Small intestine (tissue), 7 donors: ENCODE data around the gene EIF1B. TPM values are rescaled to one million over a fixed set of nuclear protein-coding genes. Genes with fewer than 3 reads are reported as not detected.
A peak's percentile ranks its signal among the peaks of the same experiment; 100 is the strongest.

Source experiments
- DNase-seq, 2 donors: peaks; one replicate each; pipeline versions ENCODE4 v3.0.0 to v3.0.0-alpha.2; 2013
- FAIRE-seq: peaks from 2 replicates; lab custom pipeline; 2012; peaks lifted over from hg19 to GRCh38; lab: Jason Lieb, UNC
- H3K27ac ChIP-seq, 3 donors: one replicate each; pipeline ENCODE4 v1.5.1; 2013; ENCODE audit warnings: low read length in 2 of 3, mild to moderate bottlenecking in 2 of 3, control low read depth in 1 of 3, inconsistent platforms in 1 of 3, low read depth in 1 of 3, moderate library complexity in 1 of 3
- H3K27me3 ChIP-seq, 3 donors: one replicate each; pipeline ENCODE4 v1.6.1; 2013; ENCODE audit warnings: low read length in 3 of 3, inconsistent platforms in 1 of 3; ENCODE audit not compliant: control insufficient read depth in 3 of 3, insufficient read depth in 3 of 3
- H3K36me3 ChIP-seq, 3 donors: one replicate each; pipeline ENCODE4 v1.6.1; 2013; ENCODE audit warnings: low read length in 3 of 3, inconsistent platforms in 1 of 3, low read depth in 1 of 3, mild to moderate bottlenecking in 1 of 3, moderate library complexity in 1 of 3; ENCODE audit not compliant: control insufficient read depth in 3 of 3, insufficient read depth in 2 of 3
- H3K4me1 ChIP-seq, 3 donors: one replicate each; pipeline ENCODE4 v1.6.1; 2013; ENCODE audit warnings: low read length in 2 of 3, inconsistent platforms in 1 of 3, low read depth in 1 of 3, mild to moderate bottlenecking in 1 of 3, moderate library complexity in 1 of 3; ENCODE audit not compliant: control insufficient read depth in 3 of 3, insufficient read depth in 2 of 3
- H3K4me3 ChIP-seq, 3 donors: one replicate each; pipeline ENCODE4 v1.5.1; 2013; ENCODE audit warnings: low read length in 3 of 3, control low read depth in 1 of 3, inconsistent platforms in 1 of 3, low read depth in 1 of 3, mild to moderate bottlenecking in 1 of 3, moderate library complexity in 1 of 3
- H3K9me3 ChIP-seq, 2 donors: one replicate each; pipeline ENCODE4 v1.6.1; 2013; ENCODE audit warnings: low read depth in 1 of 2, low read length in 1 of 2; ENCODE audit not compliant: control insufficient read depth in 2 of 2, insufficient read depth in 1 of 2
- WGBS, 3 donors: extraction: QIAGEN DNeasy Blood & Tissue Kit; methylation state at CpG; one replicate each; pipeline ENCODE4 v1.1.7; 2013; 5-methylcytosine and 5-hydroxymethylcytosine counted together
- polyA plus RNA-seq, 4 donors: library from polyadenylated mRNA; stranded (reverse) in 3 of 4; unstranded in 1 of 4; fragments of 200-250 nt in 3 of 4; fragments of 120-200 nt in 1 of 4; gene quantifications; one replicate each; pipeline versions ENCODE4 v1.2.1 to v1.2.3, GENCODE V29; 2013
- donor health status: healthy with polysubstance abuse.
- donor health status: control.
- donor health status: control.
- donor health status: Bipolar disorder and iron deficiency.
- donor health status: healthy.

The EIF1B gene
- polyA plus RNA-seq, 4 donors, result 56.1 to 118 (median 94.2) TPM

GRCh38 chr3:40310705-40311104 lies 1.2 kb downstream of the EIF1B start:
- H3K27ac ChIP-seq, result peak overlapping the region in 1 of 3 donors; percentile 94
- no peaks in the 10 kb centered on the region for H3K27me3 ChIP-seq
- peaks cover 6 to 11% (median 6%) of the 10 kb centered on the region in 3 donors for H3K4me1 ChIP-seq
- H3K36me3 ChIP-seq, result peaks cover 5 to 9% (median 6%) of the 10 kb centered on the region in 3 donors
- DNase-seq (peak in 1 of 2 donors; percentile 35), FAIRE-seq (no peak)
- peak overlapping the region; percentile 39 to 86 (median 76) for H3K4me3 ChIP-seq
- 5 to 14% (median 9%) methylated on average over 6 of the region's 6 CpGs for WGBS, 3 donors
- no peaks in the 10 kb centered on the region for H3K9me3 ChIP-seq

GRCh38 chr3:40312661-40313226 lies 3.2 kb downstream of the EIF1B start:
- WGBS, 3 donors, result 91 to 94% (median 91%) methylated on average over 2 of the region's 2 CpGs
- peaks cover 6 to 11% (median 6%) of the 10 kb centered on the region in 3 donors for H3K4me1 ChIP-seq
- no peak overlapping the region for H3K4me3 ChIP-seq
- H3K9me3 ChIP-seq, result no peaks in the 10 kb centered on the region
- DNase-seq (peak; percentile 10 to 41), FAIRE-seq (no peak)
- peak overlapping the region in 2 of 3 donors; percentile 15 for H3K27ac ChIP-seq
- H3K36me3 ChIP-seq, result peaks cover 5 to 9% (median 6%) of the 10 kb centered on the region in 3 donors
- no peaks in the 10 kb centered on the region for H3K27me3 ChIP-seq

GRCh38 chr3:40313975-40314860 lies 4.7 kb downstream of the EIF1B start:
- no peaks in the 10 kb centered on the region for H3K9me3 ChIP-seq
- peaks cover 5 to 9% (median 6%) of the 10 kb centered on the region in 3 donors for H3K36me3 ChIP-seq
- WGBS, 3 donors, result 57 to 64% (median 58%) methylated on average over 8 of the region's 8 CpGs
- DNase-seq (peak; percentile 71 to 81), FAIRE-seq (no peak)
- H3K27ac ChIP-seq, result peak overlapping the region in 2 of 3 donors; percentile 3 to 65
- peaks cover 5 to 6% (median 6%) of the 10 kb centered on the region in 3 donors for H3K4me1 ChIP-seq
- H3K4me3 ChIP-seq, result no peak overlapping the region
- no peaks in the 10 kb centered on the region for H3K27me3 ChIP-seq

- no peaks in the 10 kb centered on the region for H3K27me3 ChIP-seq
- no peak overlapping the region for H3K27ac ChIP-seq
- FAIRE-seq (no peak), DNase-seq (peak; percentile 58 to 69)
- peaks cover 3 to 5% (median 5%) of the 10 kb centered on the region in 3 donors for H3K4me1 ChIP-seq
- no peaks in the 10 kb centered on the region for H3K9me3 ChIP-seq
- WGBS, 3 donors, result 17 to 26% (median 20%) methylated on average over 6 of the region's 6 CpGs
- H3K4me3 ChIP-seq, result no peak overlapping the region
- peaks cover 5 to 7% (median 6%) of the 10 kb centered on the region in 3 donors for H3K36me3 ChIP-seq
These were observed 7.8 kb downstream of the EIF1B start for GRCh38 chr3:40317061-40317855.

GRCh38 chr3:40321818-40322217 lies 12.3 kb downstream of the EIF1B start:
- Histone ChIP-seq H3K27ac (no peak overlapping the region), H3K9me3 (no peaks in the 10 kb centered on the region), H3K36me3 (no peaks in the 10 kb centered on the region), H3K4me3 (no peak overlapping the region), H3K4me1 (no peaks in the 10 kb centered on the region), H3K27me3 (no peaks in the 10 kb centered on the region)
- DNase-seq (no peak), FAIRE-seq (no peak)
- 78 to 83% (median 81%) methylated on average over 2 of the region's 2 CpGs for WGBS, 3 donors

GRCh38 chr3:40323946-40324345 lies 14.4 kb downstream of the EIF1B start:
- Histone ChIP-seq H3K9me3 (no peaks in the 10 kb centered on the region), H3K4me3 (no peak overlapping the region), H3K36me3 (no peaks in the 10 kb centered on the region), H3K27me3 (no peaks in the 10 kb centered on the region), H3K4me1 (no peaks in the 10 kb centered on the region), H3K27ac (no peak overlapping the region)
- WGBS, 3 donors, result 75 to 84% (median 84%) methylated on average over 5 of the region's 5 CpGs
- no peak for FAIRE-seq
- no peak for DNase-seq

- no peak overlapping the region for H3K27ac ChIP-seq
- WGBS, 3 donors, result 70 to 79% (median 74%) methylated on average over 4 of the region's 4 CpGs
- FAIRE-seq (no peak), DNase-seq (no peak)
- H3K36me3 ChIP-seq, result no peaks in the 10 kb centered on the region
- no peaks in the 10 kb centered on the region for H3K27me3 ChIP-seq
- no peaks in the 10 kb centered on the region for H3K4me1 ChIP-seq
- H3K4me3 ChIP-seq, result no peak overlapping the region
- H3K9me3 ChIP-seq, result no peaks in the 10 kb centered on the region
These were observed 15.1 kb downstream of the EIF1B start for GRCh38 chr3:40324621-40325020.

GRCh38 chr3:40325465-40325864 lies 16.0 kb downstream of the EIF1B start:
- Histone ChIP-seq H3K27me3 (no peaks in the 10 kb centered on the region), H3K4me1 (no peaks in the 10 kb centered on the region), H3K27ac (no peak overlapping the region), H3K36me3 (no peaks in the 10 kb centered on the region), H3K4me3 (no peak overlapping the region), H3K9me3 (no peaks in the 10 kb centered on the region)
- no peak for FAIRE-seq
- DNase-seq, result no peak
